Measurements from ENCODE around the gene HADH. TPM values are rescaled to one million over a fixed set of nuclear protein-coding genes. Genes with fewer than 3 reads are reported as not detected.

Gene HADH
- polyA plus RNA-seq, 1 experiment = 22.6 TPM

DNA sequence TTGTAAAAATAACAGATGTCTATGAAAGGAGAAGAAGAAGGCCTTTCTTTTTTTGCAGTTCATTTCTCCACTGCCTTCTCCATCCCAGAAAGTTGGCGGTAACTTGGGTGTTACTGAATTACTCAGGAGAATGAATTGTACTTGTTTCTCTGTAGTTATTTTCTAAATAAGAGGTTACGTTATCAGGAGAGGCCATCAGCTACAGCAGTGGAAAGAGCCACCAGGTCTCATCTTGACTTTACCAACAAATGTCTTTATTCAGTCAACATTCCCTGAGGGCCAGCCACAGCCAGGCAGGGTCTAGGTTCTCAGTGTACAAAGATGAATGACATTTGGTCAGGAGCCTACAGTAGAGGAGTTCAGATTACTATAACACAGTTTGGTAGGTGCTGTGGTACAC is 8.1 kb downstream of the HADH start:
- POLR2A ChIA-PET = no interaction called here
- DNase-seq (ENCODE audit: low read depth) = no peak
- no peak overlapping the region for H3K4me3 ChIP-seq (ENCODE audit: low read depth, low read length)
- H3K27me3 ChIP-seq (ENCODE audit: control insufficient read depth, insufficient read depth, low read length) = no peaks in the 10 kb centered on the region
- TF ChIP-seq, protein P1, sequence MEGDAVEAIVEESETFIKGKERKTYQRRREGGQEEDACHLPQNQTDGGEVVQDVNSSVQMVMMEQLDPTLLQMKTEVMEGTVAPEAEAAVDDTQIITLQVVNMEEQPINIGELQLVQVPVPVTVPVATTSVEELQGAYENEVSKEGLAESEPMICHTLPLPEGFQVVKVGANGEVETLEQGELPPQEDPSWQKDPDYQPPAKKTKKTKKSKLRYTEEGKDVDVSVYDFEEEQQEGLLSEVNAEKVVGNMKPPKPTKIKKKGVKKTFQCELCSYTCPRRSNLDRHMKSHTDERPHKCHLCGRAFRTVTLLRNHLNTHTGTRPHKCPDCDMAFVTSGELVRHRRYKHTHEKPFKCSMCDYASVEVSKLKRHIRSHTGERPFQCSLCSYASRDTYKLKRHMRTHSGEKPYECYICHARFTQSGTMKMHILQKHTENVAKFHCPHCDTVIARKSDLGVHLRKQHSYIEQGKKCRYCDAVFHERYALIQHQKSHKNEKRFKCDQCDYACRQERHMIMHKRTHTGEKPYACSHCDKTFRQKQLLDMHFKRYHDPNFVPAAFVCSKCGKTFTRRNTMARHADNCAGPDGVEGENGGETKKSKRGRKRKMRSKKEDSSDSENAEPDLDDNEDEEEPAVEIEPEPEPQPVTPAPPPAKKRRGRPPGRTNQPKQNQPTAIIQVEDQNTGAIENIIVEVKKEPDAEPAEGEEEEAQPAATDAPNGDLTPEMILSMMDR (IDR thresholded peaks at IDR 0.05; ENCODE audit: insufficient read depth, low read depth, low read length) = no peak
- no peaks in the 10 kb centered on the region for H3K36me3 ChIP-seq (ENCODE audit: control insufficient read depth, insufficient read depth, low read length)
- CTCF ChIA-PET = interaction anchor here (0.8 to 1.0 kb wide), 3 partner anchors 9 to 191 kb away, joined by 3 to 4 read pairs (median 3); no protein-coding TSS in a partner anchor

GRCh38 chr4:107999932-108000539 is 10.3 kb downstream of the HADH start:
- POLR2A ChIA-PET = interaction anchor here (0.5 kb wide), 1 partner anchor 10 kb away, joined by 3 read pairs; no protein-coding TSS in a partner anchor
- H3K4me3 ChIP-seq (ENCODE audit: low read depth, low read length) = no peak overlapping the region
- CTCF ChIA-PET = interaction anchor here (0.6 to 1.7 kb wide), 3 partner anchors 9 to 573 kb away, joined by 3 to 5 read pairs (median 5); no protein-coding TSS in a partner anchor
- H3K36me3 ChIP-seq (ENCODE audit: control insufficient read depth, insufficient read depth, low read length) = no peaks in the 10 kb centered on the region
- no peaks in the 10 kb centered on the region for H3K27me3 ChIP-seq (ENCODE audit: control insufficient read depth, insufficient read depth, low read length)
- no peak for DNase-seq (ENCODE audit: low read depth)
- TF ChIP-seq, protein P1 (IDR thresholded peaks at IDR 0.05; ENCODE audit: insufficient read depth, low read depth, low read length) = no peak

DNA sequence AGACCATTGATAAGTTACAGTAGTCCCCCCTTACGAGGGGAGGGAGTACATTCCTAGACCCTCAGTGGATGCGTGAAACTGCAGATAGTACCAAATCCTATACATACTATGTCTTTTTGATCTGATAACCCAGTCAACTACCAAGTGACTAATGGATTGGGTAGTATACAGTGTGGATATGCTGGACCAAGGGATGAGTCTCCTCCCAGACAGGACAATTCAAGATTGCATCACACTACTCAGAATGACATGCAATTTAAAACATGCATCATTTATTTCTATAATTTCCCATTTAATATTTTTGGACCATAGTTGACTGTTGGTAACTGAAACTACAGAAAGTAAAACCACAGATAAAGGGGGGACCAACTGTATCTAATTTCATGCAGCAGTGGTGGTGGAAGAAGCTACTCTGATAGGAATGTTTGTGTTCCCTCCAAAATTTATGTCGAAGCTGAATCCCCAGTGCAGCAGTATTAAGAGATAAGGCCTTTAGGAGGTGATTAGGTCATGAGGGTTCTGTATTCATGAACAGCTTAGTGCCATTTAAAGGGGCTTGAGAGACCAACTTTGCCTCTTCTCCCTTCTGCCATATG is 11.9 kb downstream of the HADH start:
- POLR2A ChIA-PET = no interaction called here
- no peak for DNase-seq (ENCODE audit: low read depth)
- no peak overlapping the region for H3K4me3 ChIP-seq (ENCODE audit: low read depth, low read length)
- CTCF ChIA-PET = interaction anchor here (1.1 to 1.9 kb wide), 2 partner anchors 17 to 244 kb away, joined by 3 to 6 read pairs; no protein-coding TSS in a partner anchor
- no peaks in the 10 kb centered on the region for H3K36me3 ChIP-seq (ENCODE audit: control insufficient read depth, insufficient read depth, low read length)
- TF ChIP-seq, protein P1 (IDR thresholded peaks at IDR 0.05; ENCODE audit: insufficient read depth, low read depth, low read length) = no peak
- no peaks in the 10 kb centered on the region for H3K27me3 ChIP-seq (ENCODE audit: control insufficient read depth, insufficient read depth, low read length)

GRCh38 chr4:108003982-108004515 is 14.4 kb downstream of the HADH start:
- H3K4me3 ChIP-seq (ENCODE audit: low read depth, low read length) = no peak overlapping the region
- no peaks in the 10 kb centered on the region for H3K27me3 ChIP-seq (ENCODE audit: control insufficient read depth, insufficient read depth, low read length)
- CTCF ChIA-PET = no interaction called here
- no peaks in the 10 kb centered on the region for H3K36me3 ChIP-seq (ENCODE audit: control insufficient read depth, insufficient read depth, low read length)
- TF ChIP-seq, protein P1 (IDR thresholded peaks at IDR 0.05; ENCODE audit: insufficient read depth, low read depth, low read length) = no peak
- no peak for DNase-seq (ENCODE audit: low read depth)
- POLR2A ChIA-PET = no interaction called here

- no peaks in the 10 kb centered on the region for H3K27me3 ChIP-seq (ENCODE audit: control insufficient read depth, insufficient read depth, low read length)
- TF ChIP-seq, protein P1 (IDR thresholded peaks at IDR 0.05; ENCODE audit: insufficient read depth, low read depth, low read length) = no peak
- ChIA-PET CTCF (no interaction called here), POLR2A (no interaction called here)
- H3K36me3 ChIP-seq (ENCODE audit: control insufficient read depth, insufficient read depth, low read length) = no peaks in the 10 kb centered on the region
- no peak overlapping the region for H3K4me3 ChIP-seq (ENCODE audit: low read depth, low read length)
- DNase-seq (ENCODE audit: low read depth) = no peak
These were observed 15.0 kb downstream of the HADH start for GRCh38 chr4:108004646-108005045.
